ENCODE results near the gene TEP1.
"Not testable (repeated sequence)": the region's sequence is repeated elsewhere in the genome, so short reads cannot be mapped to it uniquely, and the experiment has no call there.

The TEP1 gene

DNA sequence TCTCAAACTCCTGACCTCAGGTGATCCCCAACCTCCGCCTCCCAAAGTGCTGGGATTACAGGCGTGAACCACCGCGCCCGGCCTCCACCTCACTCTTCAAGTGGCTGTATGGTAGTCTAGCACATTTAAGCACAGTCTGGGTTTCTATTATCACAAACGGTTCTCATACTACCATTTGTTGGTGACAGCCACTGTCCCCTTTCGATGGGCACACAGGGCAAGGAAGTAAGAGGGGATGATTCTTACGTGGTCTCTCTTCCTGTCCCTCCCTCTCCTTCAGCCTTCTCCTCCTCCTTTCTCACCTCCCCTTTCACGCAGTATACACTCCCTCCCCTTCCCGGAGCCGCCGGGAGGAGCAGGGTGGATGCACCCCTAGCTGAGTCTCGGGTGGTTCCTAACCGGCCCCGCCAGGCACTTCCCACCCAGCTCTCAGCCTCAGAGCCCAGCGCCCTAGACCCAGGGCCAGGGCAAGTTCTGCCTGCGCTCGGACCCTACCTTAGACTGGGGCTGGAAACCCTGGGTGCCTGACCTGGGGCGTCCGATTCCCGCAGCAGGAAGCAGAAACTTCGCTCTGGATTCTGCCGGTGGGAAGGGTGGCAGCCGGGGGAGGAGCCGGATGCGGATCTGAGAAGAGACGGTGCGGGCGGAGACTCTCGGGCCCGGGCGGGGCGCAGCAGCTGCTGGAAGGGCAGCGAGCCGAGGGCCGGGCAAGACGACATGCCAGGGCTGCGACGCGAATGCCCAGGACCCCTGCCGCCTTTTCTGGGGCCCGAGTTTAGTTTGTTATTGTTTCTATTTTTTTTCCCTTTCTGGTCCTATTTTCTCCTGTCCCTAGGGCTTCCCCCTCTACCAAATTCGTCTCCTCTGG lies at the start of gene TEP1:
TSS of gene TEP1 (minus strand) at position 626 of the 868 bp plus-strand sequence. CDS start 5,062 bp downstream, outside the sequence.
- no peak for DNase-seq (ENCODE audit: low read depth, low spot score)
- H3K27ac ChIP-seq = peak within 1 kb of the TSS; percentile 95

DNA sequence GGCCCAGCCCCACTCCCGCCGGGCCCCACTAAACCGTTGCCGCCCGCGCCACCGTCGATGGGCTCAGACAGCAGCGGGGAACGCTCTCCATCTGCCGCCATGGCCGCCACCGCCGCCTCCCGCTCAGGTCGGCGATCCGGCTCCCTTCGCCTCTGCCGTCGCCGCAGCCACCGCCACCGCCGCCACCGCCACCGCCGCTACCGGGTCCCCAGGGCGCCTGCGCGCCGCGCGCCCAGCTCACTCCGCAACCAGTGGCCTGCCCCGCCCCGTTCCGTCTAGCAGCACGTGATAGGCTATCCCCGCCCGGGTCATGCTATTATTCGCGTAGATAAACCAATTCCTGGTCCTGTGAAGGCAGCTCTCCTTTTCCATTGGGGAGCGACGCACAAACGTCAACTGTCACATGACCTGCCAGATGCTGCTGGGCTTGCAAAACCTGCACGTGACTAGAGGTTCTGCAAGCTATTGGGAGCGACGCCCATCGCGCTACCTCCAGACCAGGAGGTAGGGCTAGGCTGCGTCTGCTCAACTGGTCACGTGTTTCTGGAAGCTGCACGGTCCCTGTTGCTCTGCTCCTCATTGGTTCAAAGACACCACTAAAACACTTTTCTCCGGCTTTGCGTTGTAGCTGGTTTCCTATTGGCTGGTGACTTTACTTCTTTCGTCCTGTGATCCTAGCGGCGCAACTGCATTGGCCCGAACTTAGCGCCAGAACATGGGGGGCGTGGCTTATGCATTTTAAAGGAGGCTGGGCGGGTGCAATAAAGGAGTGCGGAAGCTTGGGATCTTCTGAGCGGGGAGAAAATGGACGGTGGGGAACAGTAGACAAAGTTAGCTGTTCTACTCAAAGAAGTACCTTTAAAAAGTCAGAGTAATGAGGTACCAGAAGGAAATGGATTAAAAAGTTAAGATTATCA lies 48.2 kb upstream of the TEP1 start, which contains the start of gene PIP4P1:
TSS of gene PIP4P1 (minus strand) at position 210 of the 917 bp plus-strand sequence. CDS start at position 101, 109 bp downstream.
- peak within 1 kb of the TSS; percentile 87 for H3K27ac ChIP-seq
- DNase-seq (ENCODE audit: low read depth, low spot score) = peak; percentile 100

DNA sequence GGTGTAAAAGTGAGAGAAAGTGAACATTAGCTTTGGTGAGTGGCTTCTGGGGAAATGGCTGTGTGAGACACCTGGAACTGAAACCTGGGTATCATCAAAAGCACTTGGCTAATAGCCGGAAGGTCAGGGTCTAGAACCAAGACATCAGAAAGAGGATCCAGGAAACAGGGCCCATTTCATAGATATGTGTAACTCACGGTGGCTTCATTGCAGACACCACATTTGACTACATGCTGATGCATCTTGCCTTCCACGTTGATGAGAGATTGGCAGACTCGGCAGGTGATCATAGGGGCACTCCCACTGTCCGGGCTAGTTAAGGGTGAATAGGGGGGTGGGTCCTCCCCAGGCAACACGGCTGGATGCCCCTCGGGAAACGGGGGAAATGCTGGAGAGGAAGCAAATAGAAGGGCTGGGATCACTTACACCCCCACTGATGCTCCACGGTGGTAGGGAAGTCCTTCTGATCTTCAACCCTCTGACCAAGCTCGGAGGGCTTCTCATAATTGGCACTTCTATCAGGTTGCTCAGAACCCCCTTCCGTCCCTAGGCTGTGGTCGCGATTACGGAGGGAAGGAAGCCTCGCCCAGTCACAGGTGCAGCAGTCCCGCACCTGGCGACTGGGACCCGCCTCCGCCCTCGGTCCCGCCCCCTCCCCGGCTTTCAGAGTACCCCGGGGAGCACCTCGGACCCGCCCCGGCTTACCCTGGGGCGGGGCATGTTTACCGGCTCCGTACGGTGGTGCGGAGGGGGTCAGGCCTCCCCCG lies 47.3 kb upstream of the TEP1 start:
- no peak for DNase-seq (ENCODE audit: low read depth, low spot score)
- H3K27ac ChIP-seq = peak overlapping the region; percentile 87

- no peak overlapping the region for H3K27ac ChIP-seq
- DNase-seq (ENCODE audit: low read depth, low spot score) = no peak
Measured at GRCh38 chr14:20458031-20458789, 44.9 kb upstream of the TEP1 start.

DNA sequence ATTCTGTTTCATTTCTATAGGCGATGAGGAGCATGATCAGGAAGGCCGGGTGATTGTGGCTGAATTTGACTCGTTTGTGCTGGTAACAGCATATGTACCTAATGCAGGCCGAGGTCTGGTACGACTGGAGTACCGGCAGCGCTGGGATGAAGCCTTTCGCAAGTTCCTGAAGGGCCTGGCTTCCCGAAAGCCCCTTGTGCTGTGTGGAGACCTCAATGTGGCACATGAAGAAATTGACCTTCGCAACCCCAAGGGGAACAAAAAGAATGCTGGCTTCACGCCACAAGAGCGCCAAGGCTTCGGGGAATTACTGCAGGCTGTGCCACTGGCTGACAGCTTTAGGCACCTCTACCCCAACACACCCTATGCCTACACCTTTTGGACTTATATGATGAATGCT lies 43.7 kb upstream of the TEP1 start:
- no peak for DNase-seq (ENCODE audit: low read depth, low spot score)
- H3K27ac ChIP-seq = no peak overlapping the region

DNA sequence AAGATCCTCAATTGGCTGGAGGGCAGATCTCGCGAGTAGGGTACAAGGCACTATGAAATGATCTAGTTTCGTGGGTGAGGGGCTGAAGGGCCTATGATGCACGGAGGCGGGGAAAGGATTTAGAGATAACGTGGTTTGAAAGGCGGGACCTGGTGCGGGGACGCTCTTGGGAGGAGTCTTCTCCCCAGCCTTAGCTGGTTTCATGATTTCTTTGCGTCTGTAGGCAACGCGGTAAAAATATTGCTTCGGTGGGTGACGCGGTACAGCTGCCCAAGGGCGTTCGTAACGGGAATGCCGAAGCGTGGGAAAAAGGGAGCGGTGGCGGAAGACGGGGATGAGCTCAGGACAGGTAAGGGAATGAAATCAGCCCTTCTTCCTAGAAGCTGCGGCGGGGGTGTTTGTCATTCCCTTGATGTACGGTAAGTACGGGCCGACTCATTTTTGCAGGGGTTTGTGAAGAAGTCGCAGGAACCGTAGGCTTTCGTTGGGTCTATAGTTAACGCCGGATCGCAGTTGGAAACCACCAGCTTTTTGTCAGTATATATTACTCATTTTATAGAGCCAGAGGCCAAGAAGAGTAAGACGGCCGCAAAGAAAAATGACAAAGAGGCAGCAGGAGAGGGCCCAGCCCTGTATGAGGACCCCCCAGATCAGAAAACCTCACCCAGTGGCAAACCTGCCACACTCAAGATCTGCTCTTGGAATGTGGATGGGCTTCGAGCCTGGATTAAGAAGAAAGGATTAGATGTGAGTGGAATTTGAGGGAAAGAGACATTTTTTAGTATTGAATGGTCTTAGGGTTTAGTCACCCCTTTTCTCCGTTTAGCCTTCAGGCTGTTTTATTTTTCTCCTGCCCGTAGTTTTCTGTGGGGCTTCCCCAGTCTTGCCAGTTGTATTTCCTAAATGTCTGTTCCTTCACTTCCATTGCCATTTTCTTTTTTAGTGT lies 42.3 kb upstream of the TEP1 start:
- peak overlapping the region; percentile 92 for H3K27ac ChIP-seq
- peak; percentile 55 for DNase-seq (ENCODE audit: low read depth, low spot score)

- peak within 1 kb of the TSS; percentile 92 for H3K27ac ChIP-seq
- peak; percentile 94 for DNase-seq (ENCODE audit: low read depth, low spot score)
Measured at GRCh38 chr14:20454516-20455354, 41.4 kb upstream of the TEP1 start, which contains the start of the genes APEX1 and OSGEP. Gene APEX1 (plus strand): TSS chr14:20455226. CDS start chr14:20455646, 420 bp downstream. Gene OSGEP (minus strand): TSS chr14:20454812. CDS start chr14:20454683, 129 bp downstream.

GRCh38 chr14:20452831-20453230 lies 39.5 kb upstream of the TEP1 start:
- not testable (repeated sequence) for DNase-seq (ENCODE audit: low read depth, low spot score); H3K27ac ChIP-seq

DNA sequence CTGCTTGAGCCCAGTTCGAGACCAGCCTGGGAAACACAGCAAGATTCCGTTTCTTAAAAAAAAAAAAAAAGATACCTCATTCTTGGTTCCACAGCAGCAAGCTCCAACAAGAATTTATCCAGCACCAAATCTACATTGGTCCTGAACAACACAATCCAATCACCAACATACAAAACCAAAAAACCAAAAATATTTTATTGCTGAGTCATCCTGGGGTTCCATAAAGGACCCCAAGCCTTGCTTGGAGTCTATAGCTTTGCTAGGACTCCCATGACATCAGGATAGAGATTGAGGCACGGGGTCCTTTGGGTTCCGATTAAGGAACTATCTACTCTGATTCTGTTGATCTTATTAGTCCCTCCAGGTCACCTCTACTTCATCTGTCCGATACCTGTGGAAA lies 33.6 kb upstream of the TEP1 start:
- H3K27ac ChIP-seq = no peak overlapping the region
- no peak for DNase-seq (ENCODE audit: low read depth, low spot score)

- DNase-seq (ENCODE audit: low read depth, low spot score); H3K27ac ChIP-seq: not testable (repeated sequence)
Measured at GRCh38 chr14:20443650-20444049, 30.3 kb upstream of the TEP1 start.

DNA sequence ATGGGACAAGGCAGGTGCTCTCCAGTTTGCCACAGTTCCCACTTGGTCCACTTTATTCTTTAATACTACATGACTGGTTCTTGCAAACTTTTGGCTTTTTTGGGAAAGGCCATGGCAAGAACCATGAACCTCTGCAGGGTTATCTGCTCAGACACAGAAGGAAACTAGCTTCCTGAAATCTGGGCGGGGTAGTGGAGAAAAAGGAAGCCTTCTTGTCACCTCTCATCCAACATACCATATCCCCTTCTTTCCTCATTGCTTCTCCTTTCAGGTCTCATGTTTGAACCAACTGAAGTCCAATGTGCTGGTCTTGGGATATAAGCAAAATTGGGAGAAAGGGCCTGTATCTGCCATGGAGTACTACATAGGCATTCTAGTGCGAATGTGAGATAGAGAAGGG lies 28.2 kb upstream of the TEP1 start:
- DNase-seq (ENCODE audit: low read depth, low spot score) = no peak
- no peak overlapping the region for H3K27ac ChIP-seq

- no peak overlapping the region for H3K27ac ChIP-seq
- DNase-seq (ENCODE audit: low read depth, low spot score) = no peak
Measured at GRCh38 chr14:20440882-20441281, 27.6 kb upstream of the TEP1 start.

DNA sequence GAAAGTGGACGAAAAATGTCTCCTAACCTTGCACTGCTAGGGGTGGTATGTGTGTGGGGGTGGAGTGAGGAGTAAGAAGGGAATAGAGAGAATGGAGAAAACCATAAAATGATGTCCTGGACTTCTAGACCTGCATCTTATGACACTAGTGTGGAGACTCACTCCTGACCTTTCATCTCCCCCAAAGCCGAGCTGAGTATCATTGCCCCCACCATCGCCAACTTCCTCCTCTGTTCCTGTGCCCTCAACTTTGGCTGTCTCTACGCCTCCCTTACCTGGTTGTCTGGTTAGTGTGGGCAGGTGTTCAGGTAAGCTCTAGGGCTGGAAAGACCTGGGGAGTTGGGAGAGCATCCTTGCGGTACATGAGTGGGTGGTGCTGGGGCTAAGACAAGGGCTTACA lies 27.2 kb upstream of the TEP1 start:
- no peak overlapping the region for H3K27ac ChIP-seq
- no peak for DNase-seq (ENCODE audit: low read depth, low spot score)

DNA sequence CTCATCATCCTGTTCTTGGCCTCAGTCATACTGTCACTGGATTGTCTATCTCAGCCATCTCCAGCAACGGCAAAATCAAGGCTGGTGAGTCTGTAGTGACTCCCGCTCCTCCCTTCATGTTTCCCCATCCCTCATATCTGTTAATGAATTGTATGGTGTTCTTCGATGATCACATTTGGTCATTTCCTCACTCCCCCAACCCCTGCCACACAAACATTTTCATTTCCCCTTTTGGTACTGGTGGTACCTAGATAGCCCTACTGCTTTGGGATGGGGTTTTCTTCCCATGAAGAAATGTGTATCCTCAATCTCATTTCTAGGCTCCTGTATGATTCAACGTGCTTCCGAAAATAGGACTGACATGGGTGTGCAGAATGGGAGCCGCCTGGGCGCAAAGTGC lies 25.4 kb upstream of the TEP1 start:
- no peak overlapping the region for H3K27ac ChIP-seq
- no peak for DNase-seq (ENCODE audit: low read depth, low spot score)

DNA sequence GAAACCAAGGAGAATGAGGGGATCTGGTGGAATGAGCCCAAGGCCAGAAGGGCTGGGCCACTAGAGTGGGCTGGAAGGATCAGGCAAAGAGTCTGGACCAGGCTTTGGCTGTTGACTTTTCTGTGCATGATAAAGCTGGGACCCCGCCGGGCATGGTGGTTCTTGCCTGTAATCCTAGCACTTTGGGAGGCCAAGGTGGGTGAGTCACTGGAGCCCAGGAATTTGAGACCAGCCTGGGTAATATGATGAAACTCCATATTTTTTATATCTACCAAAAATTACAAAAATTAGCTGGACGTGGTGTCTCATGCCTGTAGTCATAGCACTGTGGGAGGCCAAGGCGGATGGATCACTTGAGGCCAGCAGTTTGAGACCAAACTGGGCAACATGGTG lies 23.1 kb upstream of the TEP1 start:
- H3K27ac ChIP-seq = no peak overlapping the region
- DNase-seq (ENCODE audit: low read depth, low spot score) = no peak

- no peak for DNase-seq (ENCODE audit: low read depth, low spot score)
- no peak within 1 kb of the TSS for H3K27ac ChIP-seq
Measured at GRCh38 chr14:20435582-20436362, 22.5 kb upstream of the TEP1 start, which contains the start of gene KLHL33. Gene KLHL33 (minus strand): TSS chr14:20436166. CDS start chr14:20435811, 355 bp downstream.
